ENCODE measurements around the gene AUTS2.

DNA sequence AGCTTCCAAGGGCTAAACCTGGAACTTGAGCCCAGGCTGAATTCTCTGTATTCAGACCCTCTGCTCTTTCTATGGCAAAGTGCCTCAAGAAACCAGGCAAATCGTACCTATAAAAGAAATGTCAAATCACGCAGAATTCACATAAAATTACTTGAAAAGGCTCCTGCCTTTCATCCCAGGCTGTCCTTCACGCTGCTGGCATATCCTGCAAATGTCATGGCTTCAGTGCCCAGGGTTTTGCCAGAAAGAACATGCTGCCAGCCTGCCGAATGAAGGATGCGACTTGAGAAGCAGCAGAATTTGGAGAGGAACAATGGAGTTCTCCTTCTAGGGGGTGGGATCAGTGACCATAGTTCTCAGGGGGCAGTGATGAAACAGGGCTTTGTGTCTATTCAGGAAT is 931.2 kb downstream of the AUTS2 start:
- TF ChIP-seq ZNF551 (CRISPR knock-in tag; IDR thresholded peaks at IDR 0.05) (no peak), YY1 (IDR thresholded peaks at IDR 0.05; ENCODE audit: borderline replicate concordance in 1 of 3, control insufficient read depth in 1 of 3, extremely low read depth in 1 of 3, insufficient read depth in 3 of 3, insufficient read length in 1 of 3, insufficient replicate concordance in 2 of 3, low read depth in 1 of 3, low read length in 2 of 3) (no peak), TCF7 (IDR thresholded peaks at IDR 0.05; ENCODE audit: borderline replicate concordance) (no peak), ZNF217 (CRISPR knock-in tag; IDR thresholded peaks at IDR 0.05) (no peak), ETV5 (CRISPR knock-in tag; IDR thresholded peaks at IDR 0.05; ENCODE audit: low read depth) (no peak), MEF2A (IDR thresholded peaks at IDR 0.05; ENCODE audit: control insufficient read depth, low read depth, low read length) (no peak), TAF7 (tag; IDR thresholded peaks at IDR 0.05) (no peak), KAT8 (IDR thresholded peaks at IDR 0.05; ENCODE audit: low read depth) (no peak)
- TF ChIP-seq, protein P1, sequence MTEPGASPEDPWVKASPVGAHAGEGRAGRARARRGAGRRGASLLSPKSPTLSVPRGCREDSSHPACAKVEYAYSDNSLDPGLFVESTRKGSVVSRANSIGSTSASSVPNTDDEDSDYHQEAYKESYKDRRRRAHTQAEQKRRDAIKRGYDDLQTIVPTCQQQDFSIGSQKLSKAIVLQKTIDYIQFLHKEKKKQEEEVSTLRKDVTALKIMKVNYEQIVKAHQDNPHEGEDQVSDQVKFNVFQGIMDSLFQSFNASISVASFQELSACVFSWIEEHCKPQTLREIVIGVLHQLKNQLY (CRISPR knock-in tag; conservative IDR thresholded peaks at IDR 0.05), result no peak
- TF ChIP-seq, protein P2, sequence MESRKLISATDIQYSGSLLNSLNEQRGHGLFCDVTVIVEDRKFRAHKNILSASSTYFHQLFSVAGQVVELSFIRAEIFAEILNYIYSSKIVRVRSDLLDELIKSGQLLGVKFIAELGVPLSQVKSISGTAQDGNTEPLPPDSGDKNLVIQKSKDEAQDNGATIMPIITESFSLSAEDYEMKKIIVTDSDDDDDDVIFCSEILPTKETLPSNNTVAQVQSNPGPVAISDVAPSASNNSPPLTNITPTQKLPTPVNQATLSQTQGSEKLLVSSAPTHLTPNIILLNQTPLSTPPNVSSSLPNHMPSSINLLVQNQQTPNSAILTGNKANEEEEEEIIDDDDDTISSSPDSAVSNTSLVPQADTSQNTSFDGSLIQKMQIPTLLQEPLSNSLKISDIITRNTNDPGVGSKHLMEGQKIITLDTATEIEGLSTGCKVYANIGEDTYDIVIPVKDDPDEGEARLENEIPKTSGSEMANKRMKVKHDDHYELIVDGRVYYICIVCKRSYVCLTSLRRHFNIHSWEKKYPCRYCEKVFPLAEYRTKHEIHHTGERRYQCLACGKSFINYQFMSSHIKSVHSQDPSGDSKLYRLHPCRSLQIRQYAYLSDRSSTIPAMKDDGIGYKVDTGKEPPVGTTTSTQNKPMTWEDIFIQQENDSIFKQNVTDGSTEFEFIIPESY (CRISPR knock-in tag; IDR thresholded peaks at IDR 0.05), result no peak
- TF ChIP-seq, protein P3, sequence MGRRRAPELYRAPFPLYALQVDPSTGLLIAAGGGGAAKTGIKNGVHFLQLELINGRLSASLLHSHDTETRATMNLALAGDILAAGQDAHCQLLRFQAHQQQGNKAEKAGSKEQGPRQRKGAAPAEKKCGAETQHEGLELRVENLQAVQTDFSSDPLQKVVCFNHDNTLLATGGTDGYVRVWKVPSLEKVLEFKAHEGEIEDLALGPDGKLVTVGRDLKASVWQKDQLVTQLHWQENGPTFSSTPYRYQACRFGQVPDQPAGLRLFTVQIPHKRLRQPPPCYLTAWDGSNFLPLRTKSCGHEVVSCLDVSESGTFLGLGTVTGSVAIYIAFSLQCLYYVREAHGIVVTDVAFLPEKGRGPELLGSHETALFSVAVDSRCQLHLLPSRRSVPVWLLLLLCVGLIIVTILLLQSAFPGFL (CRISPR knock-in tag; IDR thresholded peaks at IDR 0.05), result no peak
- TF ChIP-seq, protein P4, sequence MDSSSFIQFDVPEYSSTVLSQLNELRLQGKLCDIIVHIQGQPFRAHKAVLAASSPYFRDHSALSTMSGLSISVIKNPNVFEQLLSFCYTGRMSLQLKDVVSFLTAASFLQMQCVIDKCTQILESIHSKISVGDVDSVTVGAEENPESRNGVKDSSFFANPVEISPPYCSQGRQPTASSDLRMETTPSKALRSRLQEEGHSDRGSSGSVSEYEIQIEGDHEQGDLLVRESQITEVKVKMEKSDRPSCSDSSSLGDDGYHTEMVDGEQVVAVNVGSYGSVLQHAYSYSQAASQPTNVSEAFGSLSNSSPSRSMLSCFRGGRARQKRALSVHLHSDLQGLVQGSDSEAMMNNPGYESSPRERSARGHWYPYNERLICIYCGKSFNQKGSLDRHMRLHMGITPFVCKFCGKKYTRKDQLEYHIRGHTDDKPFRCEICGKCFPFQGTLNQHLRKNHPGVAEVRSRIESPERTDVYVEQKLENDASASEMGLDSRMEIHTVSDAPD (CRISPR knock-in tag; IDR thresholded peaks at IDR 0.05), result no peak
